NCI-H526 treated with DMSO at 0.1 percent for 48 hours (cell line): ENCODE measurements around the gene DPF3.
"Not testable (repeated sequence)": the region's sequence is repeated elsewhere in the genome, so short reads cannot be mapped to it uniquely, and the experiment has no call there.

ENCODE experiments used
- DNase-seq: peaks from one replicate; lab custom pipeline; 2025; lab: John Stamatoyannopoulos, UW

DPF3 gene

GRCh38 chr14:72880820-72881219 lies 13.1 kb downstream of the DPF3 start:
- DNase-seq: no peak

GRCh38 chr14:72880164-72880563 lies 13.7 kb downstream of the DPF3 start:
- no peak for DNase-seq

GRCh38 chr14:72879431-72879830 lies 14.5 kb downstream of the DPF3 start:
- no peak for DNase-seq

GRCh38 chr14:72878746-72879145 lies 15.2 kb downstream of the DPF3 start:
- no peak for DNase-seq

GRCh38 chr14:72876710-72877063 lies 17.2 kb downstream of the DPF3 start:
- DNase-seq: no peak

GRCh38 chr14:72876005-72876709 lies 17.7 kb downstream of the DPF3 start:
- no peak for DNase-seq

GRCh38 chr14:72870878-72871277 lies 23.0 kb downstream of the DPF3 start:
- DNase-seq: not testable (repeated sequence)

GRCh38 chr14:72869407-72870329 lies 24.2 kb downstream of the DPF3 start:
- DNase-seq: no peak

- no peak for DNase-seq
These were observed 25.4 kb downstream of the DPF3 start for GRCh38 chr14:72868500-72868899.

- no peak for DNase-seq
These were observed 29.1 kb downstream of the DPF3 start for GRCh38 chr14:72864712-72865365.

- no peak for DNase-seq
These were observed 30.5 kb downstream of the DPF3 start for GRCh38 chr14:72863216-72864006.

- no peak for DNase-seq
These were observed 37.2 kb downstream of the DPF3 start for GRCh38 chr14:72856530-72857266.

- no peak for DNase-seq
These were observed 38.0 kb downstream of the DPF3 start for GRCh38 chr14:72855913-72856312.

GRCh38 chr14:72852194-72852593 lies 41.7 kb downstream of the DPF3 start:
- DNase-seq: no peak

GRCh38 chr14:72851635-72852034 lies 42.3 kb downstream of the DPF3 start:
- DNase-seq: no peak

- no peak for DNase-seq
These were observed 43.5 kb downstream of the DPF3 start for GRCh38 chr14:72850360-72850759.

- no peak for DNase-seq
These were observed 44.7 kb downstream of the DPF3 start for GRCh38 chr14:72849222-72849621.

GRCh38 chr14:72847721-72848120 lies 46.2 kb downstream of the DPF3 start:
- DNase-seq: no peak

- no peak for DNase-seq
These were observed 48.2 kb downstream of the DPF3 start for GRCh38 chr14:72845683-72846082.

- no peak for DNase-seq
These were observed 48.7 kb downstream of the DPF3 start for GRCh38 chr14:72845196-72845595.

- no peak for DNase-seq
These were observed 49.4 kb downstream of the DPF3 start for GRCh38 chr14:72844524-72844923.
